HepG2 (cell line): ENCODE data around the gene AEN. TPM values are rescaled to one million over a fixed set of nuclear protein-coding genes. Genes with fewer than 3 reads are reported as not detected.

ENCODE experiments used
- CBX5 ChIP-seq: sonication (generic); formaldehyde crosslinking; IDR thresholded peaks from 2 replicates; pipeline ENCODE4 v1.4.0; 2020; ENCODE audit warnings: missing genetic modification reagents, borderline replicate concordance
- DMAP1 ChIP-seq: IDR thresholded peaks from 2 replicates; pipeline ENCODE4 v1.6.1; 2016
- FOXP1 ChIP-seq, 2 experiments: fragments of 450-650 bp in 1 of 2; IDR thresholded peaks; 2 replicates each; pipeline ENCODE4 v1.6.1; 2017 to 2018; ENCODE audit warnings: antibody characterized with exemption in 1 of 2
- GATA4 ChIP-seq: sonication (generic); IDR thresholded peaks from 2 replicates; pipeline ENCODE4 v1.6.1; 2016; ENCODE audit warnings: antibody characterized with exemption, low read depth, borderline replicate concordance
- HIC2 ChIP-seq: sonication (generic); formaldehyde crosslinking; IDR thresholded peaks from 2 replicates; pipeline ENCODE4 v1.9.0; 2022; ENCODE audit warnings: low read depth, missing genetic modification reagents
- MBNL3 ChIP-seq: fragments of 250-450 bp; sonication (Bioruptor Pico); conservative IDR thresholded peaks from 2 replicates; pipeline ENCODE4 v1.8.0; 2022; ENCODE audit warnings: mild to moderate bottlenecking, inconsistent platforms
- SKIL ChIP-seq: sonication (generic); formaldehyde crosslinking; IDR thresholded peaks from 2 replicates; pipeline ENCODE4 v1.8.0; 2022; ENCODE audit warnings: missing genetic modification reagents, mild to moderate bottlenecking, moderate library complexity, borderline replicate concordance
- ZNF263 ChIP-seq: sonication (generic); formaldehyde crosslinking; IDR thresholded peaks from 2 replicates; pipeline ENCODE4 v1.4.0; 2020; ENCODE audit warnings: missing genetic modification reagents
- ZNF3 ChIP-seq: IDR thresholded peaks from 2 replicates; pipeline ENCODE4 v1.7.0; 2017; ENCODE audit warnings: inconsistent platforms
- ZNF318 ChIP-seq: sonication (generic); formaldehyde crosslinking; IDR thresholded peaks from 2 replicates; pipeline ENCODE4 v1.4.0; 2020; ENCODE audit warnings: mild to moderate bottlenecking, missing genetic modification reagents
- ZNF670 ChIP-seq: sonication (generic); formaldehyde crosslinking; IDR thresholded peaks from 2 replicates; pipeline ENCODE4 v1.8.0; 2022; ENCODE audit warnings: mild to moderate bottlenecking, missing genetic modification reagents, borderline replicate concordance
- ZNF800 ChIP-seq: sonication (generic); formaldehyde crosslinking; IDR thresholded peaks from 2 replicates; pipeline ENCODE4 v1.4.0; 2020; ENCODE audit warnings: missing genetic modification reagents
- polyA plus RNA-seq, 8 experiments: library from polyadenylated mRNA; depleted of rRNA in 3 of 8; stranded (reverse) in 7 of 8; unstranded in 1 of 8; fragments of >200 nt; fragmentation: Illumina TruSeq in 4 of 8; extraction: Trizol in 4 of 8; gene quantifications; 2 replicates each; pipeline versions ENCODE4 v1.2.1 to v1.2.3, GENCODE V29; 2011 to 2016; ENCODE audit warnings: low read depth in 4 of 8, missing spikeins in 1 of 8, mixed read lengths in 1 of 8; ENCODE audit not compliant: insufficient read depth in 1 of 8
- total RNA-seq, 5 experiments: library from RNA; depleted of rRNA; stranded (reverse); fragments of >200 nt; fragmentation: Illumina TruSeq; extraction: Trizol; gene quantifications; 2 replicates each; pipeline ENCODE4 v1.2.3, GENCODE V29; 2016; ENCODE audit warnings: low read depth in 1 of 5

Gene AEN
- total and polyA plus RNA-seq, 2 of the 13 experiments (the other 11 are each of a cell fraction or from before 2014, with no cell fraction given) = 51.3 to 118 TPM

GRCh38 chr15:88638626-88639372 lies 17.7 kb downstream of the AEN start, which contains the start of gene ISG20 (continued):
- TF ChIP-seq ZNF318 (CRISPR knock-in tag) (no peak), ZNF3 (CRISPR knock-in tag) (no peak), ZNF263 (peak; percentile 60), MBNL3 (no peak), HIC2 (CRISPR knock-in tag) (peak; percentile 70), FOXP1 (IDR thresholded peaks at IDR 0.05) (peak; percentile 87; the same call in 1 of the 2 replicates), FOXP1 (CRISPR knock-in tag; IDR thresholded peaks at IDR 0.05) (peak; percentile 91), SKIL (peak; percentile 60; the same call in 1 of the 2 replicates), DMAP1 (CRISPR knock-in tag) (0 out of 2 replicates have a peak, but pooled peaks have one; percentile 52), GATA4 (no peak), ZNF800 (CRISPR knock-in tag) (0 out of 2 replicates have a peak, but pooled peaks have one; percentile 24), ZNF670 (0 out of 2 replicates have a peak, but pooled peaks have one; percentile 29), CBX5 (CRISPR knock-in tag) (no peak; the same call in 1 of the 2 replicates)
